ENCODE data around the gene MYH7B. TPM values are rescaled to one million over a fixed set of nuclear protein-coding genes. Genes with fewer than 3 reads are reported as not detected.

MYH7B gene
- total and polyA plus RNA-seq, 2 experiments from 2014 or later: 0.10 to 1.1 TPM

DNA sequence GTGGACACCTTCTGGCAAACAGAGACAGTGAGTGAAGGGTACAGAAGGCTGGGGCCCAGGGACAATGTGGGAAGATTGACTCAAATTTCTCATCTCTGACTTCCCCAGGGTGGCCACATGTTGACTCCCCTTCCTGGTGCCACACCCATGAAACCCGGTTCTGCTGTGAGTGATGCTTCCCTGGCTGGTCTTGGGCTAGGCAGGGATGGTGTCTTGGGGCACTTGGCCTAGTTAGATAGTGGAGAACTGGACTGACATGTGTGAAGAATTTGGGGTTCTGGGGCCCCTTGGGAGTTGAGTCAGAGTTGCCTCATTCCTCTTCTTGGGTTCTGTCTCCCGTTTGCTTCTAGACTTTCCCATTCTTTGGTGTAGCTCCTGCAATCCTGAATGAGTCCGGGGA is 34.2 kb upstream of the MYH7B start (continued):
- no peak for TF ChIP-seq JUNB (IDR thresholded peaks at IDR 0.05; ENCODE audit: unreplicated experiment)
- TF ChIP-seq ZNF331 (CRISPR knock-in tag; IDR thresholded peaks at IDR 0.05; ENCODE audit: low read depth): no peak
- no peak for TF ChIP-seq STAT1 (IDR thresholded peaks at IDR 0.05; ENCODE audit: unreplicated experiment)

DNA sequence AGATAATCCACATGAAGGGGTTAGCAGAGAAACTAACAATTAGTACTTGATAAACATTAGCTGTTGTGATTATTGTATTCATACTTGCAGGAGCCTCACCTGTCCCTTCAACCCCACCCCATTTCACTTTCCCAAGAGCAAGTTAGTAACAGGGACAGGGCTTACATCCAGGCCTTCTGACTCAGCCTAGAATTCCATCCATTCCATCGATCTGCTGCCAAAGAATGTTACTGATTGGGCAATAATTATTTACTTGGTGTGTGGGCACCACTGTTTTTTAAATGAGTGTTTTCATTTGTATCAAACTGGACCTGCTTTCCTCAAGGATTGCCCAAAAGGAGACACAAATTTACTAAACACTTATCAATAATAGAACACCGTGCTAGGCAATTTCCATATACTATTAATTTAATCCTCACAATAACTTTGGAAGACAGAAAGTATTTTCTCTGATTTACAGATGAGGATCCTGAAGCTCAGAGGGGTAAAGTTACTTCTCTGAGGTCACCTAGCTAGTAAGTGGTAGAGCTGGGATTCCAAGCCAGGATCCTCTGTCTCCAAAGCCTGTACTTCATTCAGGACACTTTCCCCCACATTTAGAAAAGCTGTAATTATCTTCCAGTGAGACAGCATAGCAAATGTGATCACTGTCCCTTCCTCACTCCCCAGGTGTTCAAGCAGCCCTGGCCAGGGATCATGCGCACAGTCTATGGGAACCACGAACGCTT is 32.9 kb upstream of the MYH7B start:
- Histone ChIP-seq H3K36me3 (ENCODE audit: insufficient read depth) (peaks cover 15% of the 10 kb centered on the region), H3K4me3 (no peak overlapping the region), H3K4me1 (ENCODE audit: insufficient read depth) (no peaks in the 10 kb centered on the region), H3K79me2 (replicated peaks; ENCODE audit: insufficient read depth) (no peaks in the 10 kb centered on the region), H3K27ac (ENCODE audit: low read depth) (no peak overlapping the region), H3K4me2 (no peak overlapping the region), H2AFZ (no peak overlapping the region), H4K20me1 (replicated peaks; ENCODE audit: insufficient read depth) (no peaks in the 10 kb centered on the region), H3K27me3 (ENCODE audit: insufficient read depth) (no peaks in the 10 kb centered on the region), H3K9me2 (ENCODE audit: insufficient read depth) (peaks cover 8% of the 10 kb centered on the region; the same call in 1 of the 2 replicates), H3F3A (replicated peaks; ENCODE audit: low read depth) (no peaks in the 10 kb centered on the region)
- Mint-ChIP-seq H3K27me3 (ENCODE audit: insufficient read depth, low read depth, poor library complexity) (peaks cover 3% of the 10 kb centered on the region), H3K4me3 (no peak overlapping the region), H3K27ac (no peak overlapping the region), H3K36me3 (ENCODE audit: low read depth) (peaks cover 25% of the 10 kb centered on the region), H3K9me3 (no peaks in the 10 kb centered on the region), H3K4me1 (no peaks in the 10 kb centered on the region)
- ATAC-seq (no peak), DNase-seq (ENCODE audit: low spot score) (no peak)
- TF ChIP-seq CREB1 (CRISPR knock-in tag; IDR thresholded peaks at IDR 0.05; ENCODE audit: low read depth): no peak
- TF ChIP-seq NANOG (IDR thresholded peaks at IDR 0.05; ENCODE audit: borderline replicate concordance): no peak
- no peak for TF ChIP-seq ZNF114 (CRISPR knock-in tag; IDR thresholded peaks at IDR 0.05)
- TF ChIP-seq, protein P1, sequence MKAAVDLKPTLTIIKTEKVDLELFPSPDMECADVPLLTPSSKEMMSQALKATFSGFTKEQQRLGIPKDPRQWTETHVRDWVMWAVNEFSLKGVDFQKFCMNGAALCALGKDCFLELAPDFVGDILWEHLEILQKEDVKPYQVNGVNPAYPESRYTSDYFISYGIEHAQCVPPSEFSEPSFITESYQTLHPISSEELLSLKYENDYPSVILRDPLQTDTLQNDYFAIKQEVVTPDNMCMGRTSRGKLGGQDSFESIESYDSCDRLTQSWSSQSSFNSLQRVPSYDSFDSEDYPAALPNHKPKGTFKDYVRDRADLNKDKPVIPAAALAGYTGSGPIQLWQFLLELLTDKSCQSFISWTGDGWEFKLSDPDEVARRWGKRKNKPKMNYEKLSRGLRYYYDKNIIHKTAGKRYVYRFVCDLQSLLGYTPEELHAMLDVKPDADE (IDR thresholded peaks at IDR 0.05): no peak
- TF ChIP-seq STAT1 (IDR thresholded peaks at IDR 0.05; ENCODE audit: unreplicated experiment): no peak
- TF ChIP-seq, protein P2, sequence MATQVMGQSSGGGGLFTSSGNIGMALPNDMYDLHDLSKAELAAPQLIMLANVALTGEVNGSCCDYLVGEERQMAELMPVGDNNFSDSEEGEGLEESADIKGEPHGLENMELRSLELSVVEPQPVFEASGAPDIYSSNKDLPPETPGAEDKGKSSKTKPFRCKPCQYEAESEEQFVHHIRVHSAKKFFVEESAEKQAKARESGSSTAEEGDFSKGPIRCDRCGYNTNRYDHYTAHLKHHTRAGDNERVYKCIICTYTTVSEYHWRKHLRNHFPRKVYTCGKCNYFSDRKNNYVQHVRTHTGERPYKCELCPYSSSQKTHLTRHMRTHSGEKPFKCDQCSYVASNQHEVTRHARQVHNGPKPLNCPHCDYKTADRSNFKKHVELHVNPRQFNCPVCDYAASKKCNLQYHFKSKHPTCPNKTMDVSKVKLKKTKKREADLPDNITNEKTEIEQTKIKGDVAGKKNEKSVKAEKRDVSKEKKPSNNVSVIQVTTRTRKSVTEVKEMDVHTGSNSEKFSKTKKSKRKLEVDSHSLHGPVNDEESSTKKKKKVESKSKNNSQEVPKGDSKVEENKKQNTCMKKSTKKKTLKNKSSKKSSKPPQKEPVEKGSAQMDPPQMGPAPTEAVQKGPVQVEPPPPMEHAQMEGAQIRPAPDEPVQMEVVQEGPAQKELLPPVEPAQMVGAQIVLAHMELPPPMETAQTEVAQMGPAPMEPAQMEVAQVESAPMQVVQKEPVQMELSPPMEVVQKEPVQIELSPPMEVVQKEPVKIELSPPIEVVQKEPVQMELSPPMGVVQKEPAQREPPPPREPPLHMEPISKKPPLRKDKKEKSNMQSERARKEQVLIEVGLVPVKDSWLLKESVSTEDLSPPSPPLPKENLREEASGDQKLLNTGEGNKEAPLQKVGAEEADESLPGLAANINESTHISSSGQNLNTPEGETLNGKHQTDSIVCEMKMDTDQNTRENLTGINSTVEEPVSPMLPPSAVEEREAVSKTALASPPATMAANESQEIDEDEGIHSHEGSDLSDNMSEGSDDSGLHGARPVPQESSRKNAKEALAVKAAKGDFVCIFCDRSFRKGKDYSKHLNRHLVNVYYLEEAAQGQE (IDR thresholded peaks at IDR 0.05; ENCODE audit: unreplicated experiment): no peak
- TF ChIP-seq JUNB (IDR thresholded peaks at IDR 0.05; ENCODE audit: unreplicated experiment): no peak
- no peak for TF ChIP-seq EZH2 (IDR thresholded peaks at IDR 0.05; ENCODE audit: low read depth, unreplicated experiment)

Data from GM23338 (cell line).